Natural killer cell (primary cell): ENCODE measurements around the gene FOXN3. TPM values are rescaled to one million over a fixed set of nuclear protein-coding genes. Genes with fewer than 3 reads are reported as not detected.
A peak's percentile ranks its signal among the peaks of the same experiment; 100 is the strongest.

Source experiments
- ATAC-seq, 3 donors: fragments of 150-1000 bp in 2 of 3; fragments of 200-7000 bp in 1 of 3; cut with Tn5 transposase; 1 replicate in 1 of 3; 2 replicates in 2 of 3; pipeline ENCODE4 v1.10.0; 2021; ENCODE audit warnings: mild to moderate bottlenecking in 2 of 3, moderate library complexity in 2 of 3
- DNase-seq, 2 donors: peaks; one replicate each; pipeline versions ENCODE4 v3.0.0 to v3.0.0-alpha.2; 2013 to 2021; ENCODE audit warnings: mixed read lengths in 1 of 2
- H3K27ac ChIP-seq: one replicate; pipeline ENCODE4 v1.5.1; 2013; ENCODE audit warnings: mild to moderate bottlenecking, low read length
- H3K27me3 ChIP-seq: one replicate; pipeline ENCODE4 v1.6.1; 2013; ENCODE audit warnings: low read length; ENCODE audit not compliant: control insufficient read depth, insufficient read depth
- H3K36me3 ChIP-seq: one replicate; pipeline ENCODE4 v1.6.1; 2013; ENCODE audit warnings: low read length; ENCODE audit not compliant: control insufficient read depth, insufficient read depth
- H3K4me1 ChIP-seq: one replicate; pipeline ENCODE4 v1.6.1; 2013; ENCODE audit warnings: low read length; ENCODE audit not compliant: control insufficient read depth, insufficient read depth
- H3K4me3 ChIP-seq: one replicate; pipeline ENCODE4 v1.5.1; 2013; ENCODE audit warnings: low read length
- H3K9me3 ChIP-seq: one replicate; pipeline ENCODE4 v1.6.1; 2013; ENCODE audit warnings: low read length; ENCODE audit not compliant: control insufficient read depth, insufficient read depth
- H3K27ac Mint-ChIP-seq, 2 donors: one replicate each; pipeline ENCODE4 v1.8.0; 2022; ENCODE audit warnings: mild to moderate bottlenecking in 2 of 2, mixed read lengths in 2 of 2, moderate library complexity in 1 of 2
- H3K27me3 Mint-ChIP-seq, 2 donors: one replicate each; pipeline ENCODE4 v1.8.0; 2022; ENCODE audit warnings: low read depth in 2 of 2, mixed read lengths in 2 of 2
- H3K36me3 Mint-ChIP-seq: one replicate; pipeline ENCODE4 v1.8.0; 2022; ENCODE audit warnings: mixed read lengths
- H3K4me1 Mint-ChIP-seq, 2 donors: one replicate each; pipeline ENCODE4 v1.8.0; 2022; ENCODE audit warnings: mixed read lengths in 2 of 2
- H3K4me3 Mint-ChIP-seq: one replicate; pipeline ENCODE4 v1.8.0; 2022; ENCODE audit warnings: mild to moderate bottlenecking, moderate library complexity, mixed read lengths
- H3K9me3 Mint-ChIP-seq, 2 donors: one replicate each; pipeline ENCODE4 v1.8.0; 2022; ENCODE audit warnings: mixed read lengths in 2 of 2
- WGBS: methylation state at CpG from one replicate; pipeline ENCODE4 v1.1.7; 2013; ENCODE audit warnings: missing lambda C conversion rate; ENCODE audit not compliant: insufficient coverage; 5-methylcytosine and 5-hydroxymethylcytosine counted together
- intact Hi-C: fragments of 100-400 bp; cut with micrococcal nuclease; formaldehyde crosslinking; loops from one replicate; pipeline ENCODE4 v1.14.2; 2022
- total RNA-seq, 4 donors: library from RNA; stranded (reverse); fragments of 120-200 nt in 1 of 4; gene quantifications; one replicate each; pipeline versions ENCODE4 v1.2.3 to v1.2.4, GENCODE V29; 2013 to 2022
- TF ChIP-seq, protein P1 (sequence below): fragments of 200-600 bp; IDR thresholded peaks from one replicate; pipeline ENCODE4 v1.8.0; 2022; ENCODE audit warnings: antibody characterized with exemption

FOXN3 gene
- total RNA-seq, 3 donors from 2014 or later (not counting 1 experiment from before 2014, with no cell fraction given): 209 to 216 (median 209) TPM

DNA sequence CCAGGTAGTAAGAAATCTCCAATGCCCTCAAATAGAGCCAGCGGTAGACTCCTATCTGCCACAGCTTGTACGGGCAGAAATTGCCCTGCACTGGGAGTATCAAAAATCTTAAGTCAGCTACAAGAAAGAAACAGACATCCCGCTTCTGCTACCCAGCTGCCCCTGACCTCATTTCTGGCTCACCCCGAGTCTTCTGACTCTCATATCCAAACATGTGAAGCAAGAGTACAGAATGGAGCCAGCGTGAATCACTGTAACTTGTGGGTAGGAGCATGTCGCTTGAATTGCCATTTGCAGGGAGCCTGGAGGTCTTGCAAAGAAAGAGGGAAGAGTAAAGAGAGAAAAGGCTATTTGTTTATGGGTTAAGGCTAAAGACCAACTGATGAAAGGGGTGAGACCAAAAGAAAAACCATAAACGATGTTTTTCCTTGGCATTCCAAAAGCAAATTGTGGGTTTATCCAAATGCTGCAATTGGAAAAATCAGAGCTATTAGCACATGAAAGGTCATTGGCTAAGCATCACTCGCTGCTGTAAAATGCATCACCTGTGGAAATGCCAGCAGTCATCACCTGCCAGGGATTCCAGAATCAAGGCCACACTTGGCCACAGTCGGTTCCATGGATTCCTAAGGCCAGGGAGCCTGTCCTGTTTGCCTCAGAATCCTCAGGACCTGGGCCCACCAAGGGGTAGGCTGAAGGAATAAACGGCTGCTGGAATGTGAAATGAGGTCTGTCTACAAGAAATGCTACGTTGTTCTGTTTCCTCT is 86.6 kb downstream of the FOXN3 start:
- Histone ChIP-seq H3K9me3 (no peaks in the 10 kb centered on the region), H3K27ac (no peak overlapping the region), H3K4me3 (no peak overlapping the region), H3K4me1 (peaks cover 14% of the 10 kb centered on the region), H3K36me3 (no peaks in the 10 kb centered on the region), H3K27me3 (no peaks in the 10 kb centered on the region)
- intact Hi-C loops: no loop called here
- no peaks in the 10 kb centered on the region for H3K9me3 Mint-ChIP-seq
- peak overlapping the region; percentile 0 to 56 for H3K27ac Mint-ChIP-seq
- WGBS: 84% methylated on average over 10 of the region's 11 CpGs
- no peak for ATAC-seq
- H3K4me3 Mint-ChIP-seq: no peak overlapping the region
- H3K36me3 Mint-ChIP-seq: no peaks in the 10 kb centered on the region
- DNase-seq: no peak
- TF ChIP-seq, protein P1, sequence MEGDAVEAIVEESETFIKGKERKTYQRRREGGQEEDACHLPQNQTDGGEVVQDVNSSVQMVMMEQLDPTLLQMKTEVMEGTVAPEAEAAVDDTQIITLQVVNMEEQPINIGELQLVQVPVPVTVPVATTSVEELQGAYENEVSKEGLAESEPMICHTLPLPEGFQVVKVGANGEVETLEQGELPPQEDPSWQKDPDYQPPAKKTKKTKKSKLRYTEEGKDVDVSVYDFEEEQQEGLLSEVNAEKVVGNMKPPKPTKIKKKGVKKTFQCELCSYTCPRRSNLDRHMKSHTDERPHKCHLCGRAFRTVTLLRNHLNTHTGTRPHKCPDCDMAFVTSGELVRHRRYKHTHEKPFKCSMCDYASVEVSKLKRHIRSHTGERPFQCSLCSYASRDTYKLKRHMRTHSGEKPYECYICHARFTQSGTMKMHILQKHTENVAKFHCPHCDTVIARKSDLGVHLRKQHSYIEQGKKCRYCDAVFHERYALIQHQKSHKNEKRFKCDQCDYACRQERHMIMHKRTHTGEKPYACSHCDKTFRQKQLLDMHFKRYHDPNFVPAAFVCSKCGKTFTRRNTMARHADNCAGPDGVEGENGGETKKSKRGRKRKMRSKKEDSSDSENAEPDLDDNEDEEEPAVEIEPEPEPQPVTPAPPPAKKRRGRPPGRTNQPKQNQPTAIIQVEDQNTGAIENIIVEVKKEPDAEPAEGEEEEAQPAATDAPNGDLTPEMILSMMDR: no peak
- H3K27me3 Mint-ChIP-seq: no peaks in the 10 kb centered on the region
- peaks cover 66 to 67% of the 10 kb centered on the region in 2 donors for H3K4me1 Mint-ChIP-seq

DNA sequence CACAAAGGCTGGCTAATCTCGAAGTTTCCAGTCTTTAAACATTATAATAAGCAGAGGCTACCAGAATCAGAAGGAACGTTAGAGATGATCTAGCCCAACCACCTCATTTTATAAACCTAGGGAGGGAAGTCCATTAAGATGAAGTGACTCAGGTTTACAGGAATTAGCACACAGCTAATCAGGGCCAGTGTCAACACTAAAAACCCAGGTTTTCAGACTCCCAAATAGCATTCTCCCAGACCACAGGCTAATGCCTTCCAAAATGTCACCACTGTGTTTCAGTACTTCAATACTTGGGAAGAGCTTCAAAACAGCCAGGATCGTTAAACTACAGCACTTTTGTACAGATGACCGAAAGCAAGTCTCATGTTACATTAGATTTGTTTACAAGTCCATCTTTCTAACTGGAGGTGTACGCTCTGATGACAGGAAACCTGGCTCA is 89.2 kb downstream of the FOXN3 start:
- H3K36me3 Mint-ChIP-seq: no peaks in the 10 kb centered on the region

DNA sequence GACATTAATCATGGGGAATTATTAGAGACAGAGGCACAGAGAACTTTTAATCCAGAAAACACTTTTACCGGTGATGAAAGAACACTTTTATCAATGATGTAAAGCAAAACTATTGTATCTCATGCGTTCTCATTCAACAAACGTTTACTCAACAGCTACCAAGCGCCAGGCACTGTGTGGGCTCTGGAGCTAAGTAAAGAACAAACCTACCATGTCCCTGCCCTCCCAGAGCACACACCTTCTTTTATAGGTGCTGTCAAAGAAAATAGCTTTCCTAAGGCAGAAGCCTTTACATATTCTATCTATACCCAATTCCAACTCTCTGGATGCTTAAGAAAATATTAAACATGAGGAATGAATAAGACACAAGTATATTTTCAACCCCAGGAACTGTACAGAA is 91.1 kb downstream of the FOXN3 start:
- DNase-seq (no peak), ATAC-seq (no peak)
- intact Hi-C loops: no loop called here
- WGBS: 96% methylated on average over 4 of the region's 4 CpGs
- peaks cover 32% of the 10 kb centered on the region for H3K4me1 ChIP-seq
- no peak overlapping the region for H3K27ac ChIP-seq
- no peaks in the 10 kb centered on the region for H3K36me3 Mint-ChIP-seq
- TF ChIP-seq, protein P1: no peak
- peak overlapping the region in 1 of 2 donors; percentile 52 for H3K27ac Mint-ChIP-seq
- H3K27me3 ChIP-seq: no peaks in the 10 kb centered on the region
- no peaks in the 10 kb centered on the region for H3K36me3 ChIP-seq
- peaks cover 82 to 88% of the 10 kb centered on the region in 2 donors for H3K4me1 Mint-ChIP-seq
- no peak overlapping the region for H3K4me3 Mint-ChIP-seq
- H3K9me3 ChIP-seq: no peaks in the 10 kb centered on the region
- no peaks in the 10 kb centered on the region for H3K27me3 Mint-ChIP-seq
- no peak overlapping the region for H3K4me3 ChIP-seq
- H3K9me3 Mint-ChIP-seq: no peaks in the 10 kb centered on the region

More for the DNA sequence above, 89.2 kb downstream of the FOXN3 start:
- intact Hi-C loops: no loop called here
- Mint-ChIP-seq H3K4me3 (no peak overlapping the region), H3K4me1 (peaks cover 84 to 86% of the 10 kb centered on the region in 2 donors), H3K9me3 (no peaks in the 10 kb centered on the region), H3K27ac (no peak overlapping the region), H3K27me3 (no peaks in the 10 kb centered on the region)
- H3K4me3 ChIP-seq: no peak overlapping the region
- no peak for ATAC-seq
- DNase-seq: no peak
- H3K36me3 ChIP-seq: no peaks in the 10 kb centered on the region
- H3K27ac ChIP-seq: no peak overlapping the region
- no peaks in the 10 kb centered on the region for H3K9me3 ChIP-seq
- peaks cover 32% of the 10 kb centered on the region for H3K4me1 ChIP-seq
- H3K27me3 ChIP-seq: no peaks in the 10 kb centered on the region
- 90% methylated on average over 5 of the region's 5 CpGs for WGBS
- TF ChIP-seq, protein P1: no peak
